Right atrium auricular region (tissue), 2 donors: ENCODE data around the gene KDM5C. TPM values are rescaled to one million over a fixed set of nuclear protein-coding genes. Genes with fewer than 3 reads are reported as not detected.

Experiments used
- DNase-seq: peaks from one replicate; pipeline ENCODE4 v3.0.0-alpha.2; 2019; ENCODE audit warnings: low spot score
- H3K27ac ChIP-seq, 2 donors: fragments of 200-600 bp; sonication (generic); 1 replicate in 1 of 2; 2 replicates in 1 of 2; pipeline ENCODE4 v1.5.1; 2016 to 2019
- H3K27me3 ChIP-seq, 2 donors: fragments of 200-600 bp; sonication (generic); one replicate each; pipeline versions ENCODE4 v1.5.1 to v1.6.0; 2017 to 2019
- H3K36me3 ChIP-seq: fragments of 200-600 bp; sonication (generic); one replicate; pipeline ENCODE4 v1.5.1; 2016
- H3K4me1 ChIP-seq, 2 donors: fragments of 200-600 bp; sonication (generic); one replicate each; pipeline versions ENCODE4 v1.5.1 to v1.6.0; 2017 to 2019
- H3K4me3 ChIP-seq, 2 donors: fragments of 200-600 bp; sonication (generic); 1 replicate in 1 of 2; 2 replicates in 1 of 2; pipeline ENCODE4 v1.5.1; 2017 to 2019; ENCODE audit warnings: mild to moderate bottlenecking in 1 of 2, moderate library complexity in 1 of 2
- H3K9me3 ChIP-seq, 2 donors: fragments of 200-600 bp; sonication (generic); one replicate each; pipeline ENCODE4 v1.5.1; 2019
- total RNA-seq, 2 donors: library from RNA; depleted of rRNA; stranded (reverse); fragments of >200 nt; gene quantifications; one replicate each; pipeline ENCODE4 v1.1.0, GENCODE V29; 2016
- TF ChIP-seq, protein P1 (sequence below), 2 donors: fragments of 200-600 bp; sonication (generic); IDR thresholded peaks; one replicate each; pipeline ENCODE4 v1.5.1; 2019; ENCODE audit warnings: antibody characterized with exemption in 2 of 2

Gene KDM5C
- total RNA-seq, 2 donors from 2014 or later: 48.7 to 50.4 TPM

GRCh38 chrX:53237056-53237455, 12.0 kb upstream of the KDM5C start:
- TF ChIP-seq, protein P1, sequence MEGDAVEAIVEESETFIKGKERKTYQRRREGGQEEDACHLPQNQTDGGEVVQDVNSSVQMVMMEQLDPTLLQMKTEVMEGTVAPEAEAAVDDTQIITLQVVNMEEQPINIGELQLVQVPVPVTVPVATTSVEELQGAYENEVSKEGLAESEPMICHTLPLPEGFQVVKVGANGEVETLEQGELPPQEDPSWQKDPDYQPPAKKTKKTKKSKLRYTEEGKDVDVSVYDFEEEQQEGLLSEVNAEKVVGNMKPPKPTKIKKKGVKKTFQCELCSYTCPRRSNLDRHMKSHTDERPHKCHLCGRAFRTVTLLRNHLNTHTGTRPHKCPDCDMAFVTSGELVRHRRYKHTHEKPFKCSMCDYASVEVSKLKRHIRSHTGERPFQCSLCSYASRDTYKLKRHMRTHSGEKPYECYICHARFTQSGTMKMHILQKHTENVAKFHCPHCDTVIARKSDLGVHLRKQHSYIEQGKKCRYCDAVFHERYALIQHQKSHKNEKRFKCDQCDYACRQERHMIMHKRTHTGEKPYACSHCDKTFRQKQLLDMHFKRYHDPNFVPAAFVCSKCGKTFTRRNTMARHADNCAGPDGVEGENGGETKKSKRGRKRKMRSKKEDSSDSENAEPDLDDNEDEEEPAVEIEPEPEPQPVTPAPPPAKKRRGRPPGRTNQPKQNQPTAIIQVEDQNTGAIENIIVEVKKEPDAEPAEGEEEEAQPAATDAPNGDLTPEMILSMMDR (IDR thresholded peaks at IDR 0.05): no peak
- Histone ChIP-seq H3K4me3 (no peak overlapping the region), H3K4me1 (no peaks in the 10 kb centered on the region), H3K27me3 (no peaks in the 10 kb centered on the region), H3K9me3 (no peaks in the 10 kb centered on the region), H3K27ac (no peak overlapping the region), H3K36me3 (no peaks in the 10 kb centered on the region)
- DNase-seq: no peak

DNA sequence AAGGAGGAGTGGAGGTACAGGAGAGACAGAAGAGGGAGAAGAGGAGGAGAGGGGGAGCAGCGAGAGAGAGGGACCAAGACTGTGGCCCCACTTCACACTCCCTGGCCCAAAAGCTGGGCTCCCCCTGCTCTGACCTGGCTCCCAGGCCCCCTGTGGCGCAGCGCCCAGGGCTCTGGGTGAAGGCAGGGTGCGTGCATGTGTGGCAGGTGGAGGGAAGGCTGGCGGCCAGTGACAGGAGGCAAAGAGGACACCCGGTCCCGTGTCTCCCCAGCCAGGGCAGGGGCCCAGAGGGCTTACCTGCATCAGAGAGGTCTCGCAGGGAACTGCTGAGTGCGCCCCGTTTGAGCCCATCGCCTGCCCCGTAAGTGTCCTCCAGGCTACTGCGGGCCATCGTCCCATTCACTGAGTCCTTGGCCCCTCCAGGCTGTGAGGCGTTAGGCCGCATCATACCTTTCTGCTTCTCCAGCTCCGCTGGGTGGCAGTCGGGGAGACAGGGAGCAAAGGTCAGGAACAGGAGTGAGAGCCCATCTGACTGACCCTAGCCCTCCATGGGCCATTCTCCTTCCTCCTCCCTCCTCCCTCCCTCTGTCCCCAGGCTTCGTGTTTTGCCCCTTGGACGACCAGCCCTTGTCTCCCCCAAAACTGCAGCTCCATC, 11.1 kb upstream of the KDM5C start:
- no peak overlapping the region for H3K27ac ChIP-seq
- TF ChIP-seq, protein P1 (IDR thresholded peaks at IDR 0.05): no peak
- no peaks in the 10 kb centered on the region for H3K27me3 ChIP-seq
- H3K4me1 ChIP-seq: no peaks in the 10 kb centered on the region
- H3K9me3 ChIP-seq: no peaks in the 10 kb centered on the region
- H3K4me3 ChIP-seq: no peak overlapping the region
- H3K36me3 ChIP-seq: no peaks in the 10 kb centered on the region
- DNase-seq: no peak

DNA sequence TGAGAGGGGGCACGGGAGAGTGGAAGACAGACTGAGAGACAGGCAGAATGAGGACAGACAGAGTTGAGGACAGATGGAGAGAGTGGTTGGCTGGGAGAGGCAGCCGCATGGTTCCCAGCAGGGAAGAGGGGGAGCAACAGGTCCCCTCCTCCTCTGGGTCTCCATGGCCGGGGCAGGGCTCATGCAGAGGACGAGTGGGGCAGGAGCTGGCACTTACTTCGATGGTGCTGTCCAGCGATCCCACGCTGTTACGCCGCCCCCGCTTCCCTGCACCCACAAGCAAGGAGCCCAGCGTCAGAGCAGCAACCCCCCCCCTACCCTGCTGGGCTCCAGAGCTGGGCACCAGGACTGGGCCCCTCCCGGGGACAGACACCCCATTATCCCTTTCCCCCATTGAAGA, 10.6 kb upstream of the KDM5C start:
- no peak overlapping the region for H3K4me3 ChIP-seq
- TF ChIP-seq, protein P1 (IDR thresholded peaks at IDR 0.05): no peak
- H3K9me3 ChIP-seq: no peaks in the 10 kb centered on the region
- H3K36me3 ChIP-seq: no peaks in the 10 kb centered on the region
- H3K4me1 ChIP-seq: no peaks in the 10 kb centered on the region
- no peaks in the 10 kb centered on the region for H3K27me3 ChIP-seq
- no peak for DNase-seq
- H3K27ac ChIP-seq: no peak overlapping the region

- no peak for DNase-seq
These were observed 9.5 kb upstream of the KDM5C start for GRCh38 chrX:53234484-53234883.

GRCh38 chrX:53233536-53233935, 8.5 kb upstream of the KDM5C start:
- Histone ChIP-seq H3K27ac (no peak overlapping the region), H3K9me3 (no peaks in the 10 kb centered on the region), H3K4me1 (no peaks in the 10 kb centered on the region), H3K4me3 (no peak overlapping the region), H3K27me3 (no peaks in the 10 kb centered on the region), H3K36me3 (no peaks in the 10 kb centered on the region)
- TF ChIP-seq, protein P1 (IDR thresholded peaks at IDR 0.05): no peak
- DNase-seq: no peak

More at GRCh38 chrX:53234484-53234883, 9.5 kb upstream of the KDM5C start:
- Histone ChIP-seq H3K27me3 (no peaks in the 10 kb centered on the region), H3K4me3 (no peak overlapping the region), H3K27ac (no peak overlapping the region), H3K9me3 (no peaks in the 10 kb centered on the region), H3K4me1 (no peaks in the 10 kb centered on the region), H3K36me3 (no peaks in the 10 kb centered on the region)
- TF ChIP-seq, protein P1 (IDR thresholded peaks at IDR 0.05): no peak

DNA sequence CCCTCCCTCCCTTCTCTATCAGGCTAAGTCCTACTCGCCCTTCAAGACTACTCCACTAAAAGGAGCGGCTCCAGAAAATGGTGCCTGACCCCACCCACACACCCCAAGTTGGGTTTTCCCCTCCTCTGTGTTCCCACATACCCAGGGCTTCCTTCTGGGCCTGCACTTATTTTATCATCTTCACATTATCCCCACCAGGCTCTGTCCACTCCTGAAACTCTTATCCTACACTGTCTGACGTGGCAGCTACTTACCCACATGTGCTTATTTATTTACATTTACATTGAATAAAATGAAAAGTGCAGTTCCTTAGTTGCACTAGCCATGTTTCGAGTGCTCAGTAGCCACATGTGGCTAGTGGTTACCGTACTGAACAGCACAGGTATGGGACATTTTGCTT, 5.1 kb upstream of the KDM5C start:
- peaks cover 0 to 6% of the 10 kb centered on the region in 2 donors for H3K4me1 ChIP-seq
- H3K36me3 ChIP-seq: no peaks in the 10 kb centered on the region
- H3K9me3 ChIP-seq: no peaks in the 10 kb centered on the region
- H3K4me3 ChIP-seq: no peak overlapping the region
- TF ChIP-seq, protein P1 (IDR thresholded peaks at IDR 0.05): no peak
- no peak for DNase-seq
- H3K27ac ChIP-seq: no peak overlapping the region
- H3K27me3 ChIP-seq: no peaks in the 10 kb centered on the region
